AG09309 (cell line): ENCODE results near the gene FRMD4A.

Source experiments
- DNase-seq: peaks from one replicate; pipeline ENCODE4 v3.0.0-alpha.2; 2010; ENCODE audit warnings: low read depth
- H3K4me3 ChIP-seq: 2 replicates; pipeline ENCODE4 v1.5.1; 2011; ENCODE audit warnings: mild to moderate bottlenecking, low read depth, low read length, moderate library complexity; ENCODE audit not compliant: control insufficient read depth
- TF ChIP-seq, protein P1 (sequence below): IDR thresholded peaks from 2 replicates; pipeline ENCODE4 v1.5.1; 2011; ENCODE audit warnings: mild to moderate bottlenecking, low read depth, low read length, inconsistent platforms; ENCODE audit not compliant: insufficient read depth, control insufficient read depth; ENCODE audit errors: missing control alignments

The FRMD4A gene

DNA sequence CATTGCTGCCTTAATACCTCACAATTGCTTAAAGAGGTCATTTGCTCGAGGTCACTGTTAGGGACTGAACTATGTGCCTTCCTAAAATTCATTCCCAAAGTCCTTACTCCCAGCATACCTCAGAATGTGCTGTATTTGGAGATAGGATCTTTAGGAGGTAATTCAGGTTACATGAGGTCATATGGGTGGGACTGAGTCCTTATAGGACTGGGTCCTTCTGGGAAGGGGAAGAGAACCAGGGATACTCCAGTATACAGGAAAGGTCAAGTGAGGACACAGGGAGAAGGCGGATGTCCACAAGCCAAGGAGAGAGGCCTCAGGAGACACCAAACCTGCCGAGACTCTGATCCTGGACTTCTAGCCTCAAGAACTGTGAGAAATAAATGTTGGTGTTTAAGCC, 490.7 kb downstream of the FRMD4A start:
- no peak for DNase-seq
- TF ChIP-seq, protein P1, sequence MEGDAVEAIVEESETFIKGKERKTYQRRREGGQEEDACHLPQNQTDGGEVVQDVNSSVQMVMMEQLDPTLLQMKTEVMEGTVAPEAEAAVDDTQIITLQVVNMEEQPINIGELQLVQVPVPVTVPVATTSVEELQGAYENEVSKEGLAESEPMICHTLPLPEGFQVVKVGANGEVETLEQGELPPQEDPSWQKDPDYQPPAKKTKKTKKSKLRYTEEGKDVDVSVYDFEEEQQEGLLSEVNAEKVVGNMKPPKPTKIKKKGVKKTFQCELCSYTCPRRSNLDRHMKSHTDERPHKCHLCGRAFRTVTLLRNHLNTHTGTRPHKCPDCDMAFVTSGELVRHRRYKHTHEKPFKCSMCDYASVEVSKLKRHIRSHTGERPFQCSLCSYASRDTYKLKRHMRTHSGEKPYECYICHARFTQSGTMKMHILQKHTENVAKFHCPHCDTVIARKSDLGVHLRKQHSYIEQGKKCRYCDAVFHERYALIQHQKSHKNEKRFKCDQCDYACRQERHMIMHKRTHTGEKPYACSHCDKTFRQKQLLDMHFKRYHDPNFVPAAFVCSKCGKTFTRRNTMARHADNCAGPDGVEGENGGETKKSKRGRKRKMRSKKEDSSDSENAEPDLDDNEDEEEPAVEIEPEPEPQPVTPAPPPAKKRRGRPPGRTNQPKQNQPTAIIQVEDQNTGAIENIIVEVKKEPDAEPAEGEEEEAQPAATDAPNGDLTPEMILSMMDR: no peak
- H3K4me3 ChIP-seq: no peak overlapping the region

GRCh38 chr10:13839430-13839990, 491.2 kb downstream of the FRMD4A start:
- TF ChIP-seq, protein P1: no peak
- H3K4me3 ChIP-seq: no peak overlapping the region
- peak; percentile 35 for DNase-seq

- no peak for DNase-seq
- TF ChIP-seq, protein P1: no peak
- no peak overlapping the region for H3K4me3 ChIP-seq
Observed at GRCh38 chr10:13839030-13839429, 491.7 kb downstream of the FRMD4A start.

GRCh38 chr10:13837966-13838365, 492.8 kb downstream of the FRMD4A start:
- TF ChIP-seq, protein P1: no peak
- DNase-seq: no peak
- H3K4me3 ChIP-seq: no peak overlapping the region

DNA sequence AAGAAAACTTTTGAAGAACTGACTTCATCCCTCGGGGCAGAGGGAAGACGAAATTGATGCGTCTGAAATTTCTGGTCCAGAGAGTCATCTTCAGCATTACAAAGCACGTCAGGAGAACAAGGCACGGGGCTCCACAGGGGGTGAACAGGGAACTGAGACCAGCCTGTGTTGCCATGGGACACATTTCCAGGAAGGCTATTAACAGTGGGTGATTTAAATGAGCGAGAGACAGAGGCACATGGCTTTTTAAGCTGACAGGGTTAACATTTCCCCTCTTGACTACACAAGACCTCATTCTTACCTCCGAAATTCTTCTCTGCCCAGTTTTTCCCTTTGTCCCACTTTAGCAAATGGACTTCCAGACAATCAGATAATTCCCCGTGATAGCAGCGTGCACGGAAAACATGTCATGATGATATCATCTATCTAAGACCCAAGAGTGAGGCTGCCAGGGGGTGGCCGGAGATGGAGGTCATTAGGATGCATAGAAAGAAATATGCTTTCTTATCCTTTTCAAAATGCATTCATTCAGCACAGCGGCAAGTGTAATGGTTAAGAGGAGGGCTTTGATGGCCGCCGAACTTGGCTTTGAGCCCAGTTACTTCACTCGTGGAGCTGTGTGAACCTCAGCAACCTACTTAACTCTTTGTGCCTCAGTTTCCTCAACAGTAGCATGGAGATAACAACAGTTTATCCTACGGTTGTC, 496.0 kb downstream of the FRMD4A start:
- TF ChIP-seq, protein P1: no peak
- no peak for DNase-seq
- no peak overlapping the region for H3K4me3 ChIP-seq

DNA sequence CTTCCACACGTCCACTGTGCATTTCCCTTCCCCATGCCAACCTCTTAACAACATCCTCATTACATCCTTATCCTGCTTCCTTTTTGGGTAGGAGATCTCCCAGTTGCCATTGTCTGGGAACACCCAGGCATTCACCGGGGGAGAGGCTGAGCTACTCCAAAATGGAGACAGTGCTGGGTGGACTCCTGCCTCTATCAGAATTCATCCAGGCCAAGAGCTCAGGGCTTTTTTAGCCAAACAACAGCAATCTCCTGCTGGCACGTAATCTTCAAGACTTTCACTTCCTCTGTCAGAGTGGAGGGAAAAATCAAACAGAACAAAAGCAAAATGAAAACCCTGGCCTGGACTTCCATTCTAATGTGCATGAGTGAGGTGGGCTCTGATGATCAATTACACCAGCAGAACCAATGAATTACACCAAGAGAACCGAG, 499.0 kb downstream of the FRMD4A start:
- H3K4me3 ChIP-seq: no peak overlapping the region
- no peak for DNase-seq
- TF ChIP-seq, protein P1: no peak

DNA sequence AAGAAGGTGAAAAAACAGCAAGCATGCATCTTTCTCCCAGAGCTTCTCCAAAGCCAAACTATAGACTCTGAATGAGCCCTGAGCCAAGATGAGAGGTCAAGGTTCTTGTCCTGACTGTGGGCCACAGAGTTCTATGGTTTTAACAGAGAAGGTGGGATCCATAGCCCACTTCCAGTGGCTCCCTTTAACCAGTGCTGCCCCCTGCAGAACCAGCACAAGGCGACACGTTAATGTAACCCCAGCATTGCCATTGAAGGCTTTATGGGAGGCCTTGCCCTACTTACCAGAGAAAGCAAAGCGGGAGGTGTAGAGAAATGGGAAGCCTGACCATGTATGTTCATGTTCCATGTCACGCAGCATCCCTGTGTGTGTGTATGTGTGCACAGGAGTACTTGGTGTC, 500.3 kb downstream of the FRMD4A start:
- TF ChIP-seq, protein P1: no peak
- H3K4me3 ChIP-seq: no peak overlapping the region

More for the DNA sequence above, 500.3 kb downstream of the FRMD4A start:
- no peak for DNase-seq
